IMR-90 (cell line): ENCODE measurements around the gene SHISAL1. TPM values are rescaled to one million over a fixed set of nuclear protein-coding genes. Genes with fewer than 3 reads are reported as not detected.

ENCODE experiments used
- ATAC-seq: fragments of 200-7000 bp; cut with Tn5 transposase; 2 replicates; pipeline ENCODE4 v1.9.1; 2020; ENCODE audit warnings: low read depth, mild to moderate bottlenecking, moderate library complexity
- BruUV-seq: library from RNA; stranded (reverse); fragments of 400-500 nt; replicated peaks from 2 replicates; lab custom pipeline; 2021; lab: Mats Ljungman, UMichigan
- CTCF ChIA-PET: fragments of 300-600 bp; formaldehyde crosslinking; extraction: SDS; loops from one replicate; lab custom pipeline; 2021; ENCODE audit warnings: antibody characterized with exemption; lab: Yijun Ruan, JAX
- POLR2A ChIA-PET: fragments of 300-600 bp; sonication (Branson Sonifier 250); formaldehyde crosslinking; loops from one replicate; lab custom pipeline; 2022; ENCODE audit warnings: antibody characterized with exemption; ENCODE audit not compliant: unreplicated experiment; lab: Charles Lee
- DNase-seq: peaks from one replicate; pipeline ENCODE4 v3.0.0; 2013
- H2AFZ ChIP-seq: replicated peaks from 2 replicates; pipeline ENCODE3; 2013; ENCODE audit warnings: low read length, mild to moderate bottlenecking; ENCODE audit not compliant: poor library complexity
- H2AK5ac ChIP-seq: 2 replicates; pipeline ENCODE4 v1.6.1; 2013; ENCODE audit warnings: low read depth, low read length, inconsistent platforms
- H2AK9ac ChIP-seq: replicated peaks from 2 replicates; pipeline ENCODE3; 2013; ENCODE audit warnings: mild to moderate bottlenecking, low read depth, low read length, moderate library complexity; ENCODE audit not compliant: poor library complexity
- H2BK120ac ChIP-seq: 2 replicates; pipeline ENCODE4 v1.6.1; 2013; ENCODE audit warnings: low read depth, low read length, inconsistent platforms
- H2BK15ac ChIP-seq: 3 replicates; pipeline ENCODE4 v1.6.1; 2013; ENCODE audit warnings: low read depth, low read length, inconsistent platforms
- H2BK20ac ChIP-seq: 2 replicates; pipeline ENCODE4 v1.6.1; 2013; ENCODE audit warnings: low read depth, mild to moderate bottlenecking, inconsistent platforms, low read length, moderate library complexity
- H2BK5ac ChIP-seq: 2 replicates; pipeline ENCODE4 v1.6.1; 2013; ENCODE audit warnings: mild to moderate bottlenecking, low read depth, low read length, inconsistent platforms; ENCODE audit not compliant: poor library complexity, severe bottlenecking
- H3K14ac ChIP-seq: replicated peaks from 2 replicates; pipeline ENCODE4 v1.6.1; 2013; ENCODE audit warnings: low read depth, low read length, inconsistent platforms
- H3K18ac ChIP-seq: 2 replicates; pipeline ENCODE4 v1.6.1; 2013; ENCODE audit warnings: low read depth, low read length, control low read depth
- H3K23ac ChIP-seq: 2 replicates; pipeline ENCODE4 v1.6.1; 2013; ENCODE audit warnings: low read depth, low read length, inconsistent platforms
- H3K27ac ChIP-seq: 2 replicates; pipeline ENCODE4 v1.5.1; 2013; ENCODE audit warnings: mild to moderate bottlenecking, control low read depth, low read length; ENCODE audit not compliant: insufficient read depth
- H3K27me3 ChIP-seq: 2 replicates; pipeline ENCODE4 v1.6.1; 2013; ENCODE audit warnings: low read length; ENCODE audit not compliant: control insufficient read depth, insufficient read depth
- H3K36me3 ChIP-seq: 2 replicates; pipeline ENCODE4 v1.6.1; 2013; ENCODE audit warnings: low read length, mixed read lengths; ENCODE audit not compliant: control insufficient read depth, insufficient read depth
- H3K4ac ChIP-seq: 2 replicates; pipeline ENCODE4 v1.6.1; 2013; ENCODE audit warnings: low read depth, low read length, inconsistent platforms
- H3K4me1 ChIP-seq: 2 replicates; pipeline ENCODE4 v1.6.1; 2013; ENCODE audit warnings: low read length, mixed read lengths; ENCODE audit not compliant: control insufficient read depth, insufficient read depth
- H3K4me2 ChIP-seq: 2 replicates; pipeline ENCODE4 v1.6.1; 2013; ENCODE audit warnings: low read depth, mild to moderate bottlenecking, control low read depth, low read length, moderate library complexity
- H3K4me3 ChIP-seq: 2 replicates; pipeline ENCODE4 v1.5.1; 2013; ENCODE audit warnings: low read depth, mild to moderate bottlenecking, control low read depth, low read length, moderate library complexity; ENCODE audit not compliant: insufficient read depth
- H3K56ac ChIP-seq: 2 replicates; pipeline ENCODE4 v1.6.1; 2013; ENCODE audit warnings: low read length, inconsistent platforms; ENCODE audit not compliant: insufficient read depth; ENCODE audit errors: extremely low read depth
- H3K79me1 ChIP-seq, 2 experiments: 2 replicates each; pipeline ENCODE4 v1.6.1; 2013; ENCODE audit warnings: low read length in 2 of 2, inconsistent platforms in 1 of 2, low read depth in 1 of 2
- H3K9ac ChIP-seq: 2 replicates; pipeline ENCODE4 v1.6.1; 2013; ENCODE audit warnings: low read depth, low read length, control low read depth
- H3K9me1 ChIP-seq: 2 replicates; pipeline ENCODE4 v1.6.1; 2013; ENCODE audit warnings: low read length, inconsistent platforms; ENCODE audit not compliant: insufficient read depth
- H3K9me3 ChIP-seq: 2 replicates; pipeline ENCODE4 v1.6.1; 2013; ENCODE audit warnings: low read length; ENCODE audit not compliant: control insufficient read depth, insufficient read depth
- H4K20me1 ChIP-seq: 2 replicates; pipeline ENCODE4 v1.6.1; 2013; ENCODE audit warnings: low read length, inconsistent platforms; ENCODE audit not compliant: insufficient read depth
- H4K5ac ChIP-seq: 2 replicates; pipeline ENCODE4 v1.6.1; 2013; ENCODE audit warnings: mild to moderate bottlenecking, low read depth, low read length, control low read depth
- H4K8ac ChIP-seq, 2 experiments: 2 replicates each; pipeline ENCODE4 v1.6.1; 2013; ENCODE audit warnings: low read depth in 2 of 2, low read length in 2 of 2, control low read depth in 1 of 2, inconsistent platforms in 1 of 2
- H4K91ac ChIP-seq: 2 replicates; pipeline ENCODE4 v1.6.1; 2013; ENCODE audit warnings: low read depth, low read length, inconsistent platforms; ENCODE audit not compliant: insufficient read depth
- BHLHE40 ChIP-seq: fragments of 150-350 bp; IDR thresholded peaks from 2 replicates; pipeline ENCODE4 v1.6.1; 2016; ENCODE audit warnings: mild to moderate bottlenecking, low read depth, low read length
- CEBPB ChIP-seq: IDR thresholded peaks from 2 replicates; pipeline ENCODE4 v1.6.1; 2012; ENCODE audit warnings: low read depth, low read length, improper control_type of control experiment
- CHD1 ChIP-seq: IDR thresholded peaks from 2 replicates; pipeline ENCODE4 v1.6.1; 2012; ENCODE audit warnings: low read depth, low read length, improper control_type of control experiment
- FOS ChIP-seq: fragments of 150-350 bp; IDR thresholded peaks from 2 replicates; pipeline ENCODE4 v1.6.1; 2016; ENCODE audit warnings: low read depth, low read length
- MAFK ChIP-seq: IDR thresholded peaks from 2 replicates; pipeline ENCODE4 v1.6.1; 2012; ENCODE audit warnings: low read depth, low read length, improper control_type of control experiment
- MAZ ChIP-seq: IDR thresholded peaks from 2 replicates; pipeline ENCODE4 v1.6.1; 2012; ENCODE audit warnings: low read depth, mild to moderate bottlenecking, low read length, improper control_type of control experiment, moderate library complexity, borderline replicate concordance
- MXI1 ChIP-seq: IDR thresholded peaks from 2 replicates; pipeline ENCODE4 v1.6.1; 2012; ENCODE audit warnings: low read depth, mild to moderate bottlenecking, low read length, moderate library complexity, borderline replicate concordance
- NFE2L2 ChIP-seq: fragments of 150-350 bp; IDR thresholded peaks from 2 replicates; pipeline ENCODE4 v1.6.1; 2016; ENCODE audit warnings: low read depth, mild to moderate bottlenecking, low read length
- POLR2A ChIP-seq: IDR thresholded peaks from 2 replicates; pipeline ENCODE4 v1.6.1; 2012; ENCODE audit warnings: mild to moderate bottlenecking, low read depth, low read length
- RAD21 ChIP-seq: IDR thresholded peaks from 2 replicates; pipeline ENCODE4 v1.6.1; 2012; ENCODE audit warnings: low read length, improper control_type of control experiment
- RCOR1 ChIP-seq: IDR thresholded peaks from 2 replicates; pipeline ENCODE4 v1.6.1; 2012; ENCODE audit warnings: mild to moderate bottlenecking, low read length, improper control_type of control experiment; ENCODE audit not compliant: insufficient replicate concordance
- RFX5 ChIP-seq: IDR thresholded peaks from 2 replicates; pipeline ENCODE4 v1.8.0; 2012; ENCODE audit warnings: low read depth, mild to moderate bottlenecking, low read length, moderate library complexity
- SMC3 ChIP-seq: fragments of 150-350 bp; IDR thresholded peaks from 2 replicates; pipeline ENCODE4 v1.6.1; 2016; ENCODE audit warnings: low read depth, mild to moderate bottlenecking, antibody characterized with exemption, low read length, moderate library complexity
- WGBS, 2 experiments: methylation state at CpG; one replicate each; pipeline versions ENCODE4 v1.1.5 to v1.1.7; 2013; ENCODE audit warnings: missing lambda C conversion rate in 2 of 2; ENCODE audit not compliant: insufficient read length in 1 of 2; ENCODE audit errors: extremely low coverage in 2 of 2; 5-methylcytosine and 5-hydroxymethylcytosine counted together
- dilution Hi-C: fragments of 300-500 bp; cut with HindIII; formaldehyde crosslinking; loops from one replicate; pipeline ENCODE4 v1.14.3; 2018; ENCODE audit warnings: low sequenced_read_pairs; ENCODE audit not compliant: unreplicated experiment
- in situ Hi-C: fragments of 300-500 bp; cut with MboI; formaldehyde crosslinking; loops from 3 replicates; pipeline ENCODE4 v1.14.3; 2019; ENCODE audit warnings: low sequenced_read_pairs, inconsistent platforms, mixed read lengths
- intact Hi-C: fragments of 100-400 bp; cut with micrococcal nuclease; formaldehyde crosslinking; loops from 2 replicates; pipeline ENCODE4 v1.10.0; 2022
- polyA plus RNA-seq, 3 experiments: library from polyadenylated mRNA; depleted of rRNA; stranded (reverse); fragments of >200 nt; gene quantifications; 2 replicates each; pipeline ENCODE4 v1.2.3, GENCODE V29; 2012; ENCODE audit warnings: low replicate concordance in 1 of 3
- total RNA-seq: library from RNA; depleted of rRNA; stranded (reverse); fragments of >200 nt; gene quantifications from 2 replicates; pipeline ENCODE4 v1.2.3, GENCODE V29; 2012
- TF ChIP-seq, protein P1 (sequence below): fragments of 150-350 bp; IDR thresholded peaks from 2 replicates; pipeline ENCODE4 v1.6.1; 2016; ENCODE audit warnings: low read depth, mild to moderate bottlenecking, low read length, moderate library complexity, borderline replicate concordance
- TF ChIP-seq, protein P2 (sequence below): fragments of 150-350 bp; IDR thresholded peaks from 2 replicates; pipeline ENCODE4 v1.6.1; 2017; ENCODE audit warnings: mild to moderate bottlenecking, antibody characterized with exemption, low read length, low read depth
- TF ChIP-seq, protein P3 (sequence below): conservative IDR thresholded peaks from 2 replicates; pipeline ENCODE4 v1.5.1; 2012; ENCODE audit warnings: mild to moderate bottlenecking, low read depth, low read length, improper control_type of control experiment

Gene SHISAL1
- total and polyA plus RNA-seq, 2 of the 4 experiments (the other 2 are of a cell fraction) = 1.0 to 1.4 TPM

DNA sequence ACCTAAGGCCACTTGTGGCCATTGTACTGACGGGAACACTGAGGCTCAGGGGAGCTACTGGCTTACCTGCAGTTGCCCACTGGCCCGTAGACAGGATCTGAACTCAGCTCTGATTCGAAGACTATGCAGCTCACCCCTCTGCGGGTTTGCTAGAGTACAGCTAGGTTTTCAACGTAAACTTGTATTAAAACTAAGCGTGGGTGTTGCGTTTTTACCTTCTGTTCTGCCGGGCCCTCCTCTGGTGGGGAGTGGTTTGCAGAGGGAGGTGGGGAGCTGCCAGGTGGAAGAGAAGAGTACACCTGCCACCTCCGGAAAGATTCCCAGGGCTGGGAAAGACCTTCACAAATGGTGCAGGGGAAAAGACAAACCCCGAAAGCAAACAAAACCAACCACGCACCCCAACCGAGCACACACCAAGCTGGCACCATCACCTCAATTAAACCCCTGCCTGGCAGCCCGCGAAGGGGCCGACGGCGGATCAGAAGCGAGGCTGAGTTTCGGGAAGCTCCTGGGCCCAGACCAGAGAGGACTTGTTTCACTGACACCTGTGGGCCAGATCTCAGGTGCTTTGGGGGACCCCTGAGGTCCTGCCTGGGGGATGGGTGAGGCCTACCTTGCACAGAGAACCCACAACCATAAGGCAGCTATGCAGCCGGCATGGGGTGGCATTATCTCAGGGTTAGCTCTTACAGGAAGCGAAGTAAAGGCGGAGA, 37.7 kb downstream of the SHISAL1 start:
- POLR2A ChIA-PET = no interaction called here
- H3K36me3 ChIP-seq = 0 out of 2 replicates have a peak, but pooled peaks cover 2% of the 10 kb centered on the region
- no peak overlapping the region for H2AK9ac ChIP-seq
- H3K4me1 ChIP-seq = peaks cover 3% of the 10 kb centered on the region; the same call in 1 of the 2 replicates
- H4K5ac ChIP-seq = no peak overlapping the region
- H4K8ac ChIP-seq = no peak overlapping the region
- no peaks in the 10 kb centered on the region for H4K20me1 ChIP-seq
- H2BK15ac ChIP-seq = no peak overlapping the region
- no peak overlapping the region for H3K23ac ChIP-seq
- DNase-seq = no peak
- no peak overlapping the region for H3K4me3 ChIP-seq
- H3K18ac ChIP-seq = no peak overlapping the region
- peaks cover 4% of the 10 kb centered on the region; the same call in 1 of the 2 replicates for H3K27me3 ChIP-seq
- no peak overlapping the region for H3K14ac ChIP-seq
- no peak overlapping the region for H2BK20ac ChIP-seq
- no peak for ATAC-seq
- H3K79me1 ChIP-seq = no peaks in the 10 kb centered on the region
- WGBS, 2 experiments = 95% methylated on average over 7 of the region's 22 CpGs; no CpG with 5 or more reads in 1 of the 2 experiments
- no peak overlapping the region for H3K27ac ChIP-seq
- TF ChIP-seq POLR2A = no peak
- TF ChIP-seq, protein P1, sequence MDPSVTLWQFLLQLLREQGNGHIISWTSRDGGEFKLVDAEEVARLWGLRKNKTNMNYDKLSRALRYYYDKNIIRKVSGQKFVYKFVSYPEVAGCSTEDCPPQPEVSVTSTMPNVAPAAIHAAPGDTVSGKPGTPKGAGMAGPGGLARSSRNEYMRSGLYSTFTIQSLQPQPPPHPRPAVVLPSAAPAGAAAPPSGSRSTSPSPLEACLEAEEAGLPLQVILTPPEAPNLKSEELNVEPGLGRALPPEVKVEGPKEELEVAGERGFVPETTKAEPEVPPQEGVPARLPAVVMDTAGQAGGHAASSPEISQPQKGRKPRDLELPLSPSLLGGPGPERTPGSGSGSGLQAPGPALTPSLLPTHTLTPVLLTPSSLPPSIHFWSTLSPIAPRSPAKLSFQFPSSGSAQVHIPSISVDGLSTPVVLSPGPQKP = no peak
- no peak for TF ChIP-seq NFE2L2
- TF ChIP-seq, protein P2, sequence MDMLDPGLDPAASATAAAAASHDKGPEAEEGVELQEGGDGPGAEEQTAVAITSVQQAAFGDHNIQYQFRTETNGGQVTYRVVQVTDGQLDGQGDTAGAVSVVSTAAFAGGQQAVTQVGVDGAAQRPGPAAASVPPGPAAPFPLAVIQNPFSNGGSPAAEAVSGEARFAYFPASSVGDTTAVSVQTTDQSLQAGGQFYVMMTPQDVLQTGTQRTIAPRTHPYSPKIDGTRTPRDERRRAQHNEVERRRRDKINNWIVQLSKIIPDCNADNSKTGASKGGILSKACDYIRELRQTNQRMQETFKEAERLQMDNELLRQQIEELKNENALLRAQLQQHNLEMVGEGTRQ = no peak
- TF ChIP-seq RFX5 = no peak
- no peak for TF ChIP-seq SMC3
- no peak for TF ChIP-seq MAFK
- TF ChIP-seq BHLHE40 = no peak
- TF ChIP-seq FOS = no peak
- no peak for TF ChIP-seq RAD21
- TF ChIP-seq, protein P3, sequence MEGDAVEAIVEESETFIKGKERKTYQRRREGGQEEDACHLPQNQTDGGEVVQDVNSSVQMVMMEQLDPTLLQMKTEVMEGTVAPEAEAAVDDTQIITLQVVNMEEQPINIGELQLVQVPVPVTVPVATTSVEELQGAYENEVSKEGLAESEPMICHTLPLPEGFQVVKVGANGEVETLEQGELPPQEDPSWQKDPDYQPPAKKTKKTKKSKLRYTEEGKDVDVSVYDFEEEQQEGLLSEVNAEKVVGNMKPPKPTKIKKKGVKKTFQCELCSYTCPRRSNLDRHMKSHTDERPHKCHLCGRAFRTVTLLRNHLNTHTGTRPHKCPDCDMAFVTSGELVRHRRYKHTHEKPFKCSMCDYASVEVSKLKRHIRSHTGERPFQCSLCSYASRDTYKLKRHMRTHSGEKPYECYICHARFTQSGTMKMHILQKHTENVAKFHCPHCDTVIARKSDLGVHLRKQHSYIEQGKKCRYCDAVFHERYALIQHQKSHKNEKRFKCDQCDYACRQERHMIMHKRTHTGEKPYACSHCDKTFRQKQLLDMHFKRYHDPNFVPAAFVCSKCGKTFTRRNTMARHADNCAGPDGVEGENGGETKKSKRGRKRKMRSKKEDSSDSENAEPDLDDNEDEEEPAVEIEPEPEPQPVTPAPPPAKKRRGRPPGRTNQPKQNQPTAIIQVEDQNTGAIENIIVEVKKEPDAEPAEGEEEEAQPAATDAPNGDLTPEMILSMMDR = no peak
- no peak for TF ChIP-seq MAZ
- no peak for TF ChIP-seq CHD1
- TF ChIP-seq CEBPB = no peak
- no peak for TF ChIP-seq MXI1
- no peak for TF ChIP-seq RCOR1
- H2AK5ac ChIP-seq = no peak overlapping the region
- H3K9me3 ChIP-seq = no peaks in the 10 kb centered on the region
- H3K9me1 ChIP-seq = peaks cover 2% of the 10 kb centered on the region; the same call in 1 of the 2 replicates
- no peak overlapping the region for H3K4me2 ChIP-seq
- no peak overlapping the region for H2AFZ ChIP-seq
- no TSS peak for BruUV-seq
- no peak overlapping the region for H2BK120ac ChIP-seq
- no peak overlapping the region for H2BK5ac ChIP-seq
- CTCF ChIA-PET = no interaction called here
- in situ Hi-C loops = no loop called here
- H3K9ac ChIP-seq = no peak overlapping the region
- no peak overlapping the region for H3K56ac ChIP-seq
- dilution Hi-C loops = no loop called here
- no peak overlapping the region for H3K4ac ChIP-seq
- H4K91ac ChIP-seq = no peak overlapping the region
- intact Hi-C loops = no loop called here
